Esophagus squamous epithelium (tissue), 5 donors: ENCODE results near the gene SNN. TPM values are rescaled to one million over a fixed set of nuclear protein-coding genes. Genes with fewer than 3 reads are reported as not detected.

ENCODE experiments used
- DNase-seq: peaks from one replicate; lab custom pipeline; 2025; lab: John Stamatoyannopoulos, UW
- H3K27ac ChIP-seq, 4 donors: fragments of 200-600 bp; sonication (generic); one replicate each; pipeline ENCODE4 v1.5.1; 2016 to 2019; ENCODE audit warnings: mild to moderate bottlenecking in 1 of 4
- H3K27me3 ChIP-seq, 4 donors: fragments of 200-600 bp; sonication (generic); 1 replicate in 3 of 4; 2 replicates in 1 of 4; pipeline versions ENCODE4 v1.5.1 to v1.6.0; 2017 to 2021; ENCODE audit warnings: antibody characterized with exemption in 1 of 4
- H3K36me3 ChIP-seq, 3 donors: fragments of 200-600 bp; sonication (generic); one replicate each; pipeline ENCODE4 v1.5.1; 2016 to 2019
- H3K4me1 ChIP-seq, 3 donors: fragments of 200-600 bp; sonication (generic); one replicate each; pipeline ENCODE4 v1.5.1; 2017 to 2019
- H3K4me3 ChIP-seq, 4 donors: fragments of 200-600 bp; sonication (generic); 1 replicate in 3 of 4; 2 replicates in 1 of 4; pipeline ENCODE4 v1.5.1; 2016 to 2019; ENCODE audit warnings: mild to moderate bottlenecking in 2 of 4, moderate library complexity in 1 of 4
- H3K9me3 ChIP-seq, 3 donors: fragments of 200-600 bp; sonication (generic); one replicate each; pipeline ENCODE4 v1.5.1; 2016 to 2019
- CTCF ChIP-seq, 6 experiments: fragments of 450-650 bp in 4 of 6; fragments of 200-600 bp in 2 of 6; sonication (generic) in 2 of 6; IDR thresholded peaks; one replicate each; pipeline ENCODE4 v1.5.1; 2016 to 2019; ENCODE audit warnings: antibody characterized with exemption in 6 of 6, mild to moderate bottlenecking in 4 of 6, moderate library complexity in 4 of 6
- POLR2A ChIP-seq, 4 donors: fragments of 450-650 bp; IDR thresholded peaks; one replicate each; pipeline ENCODE4 v1.6.1; 2017; ENCODE audit warnings: antibody characterized with exemption in 4 of 4, mild to moderate bottlenecking in 4 of 4, moderate library complexity in 3 of 4
- WGBS, 2 donors: methylation state at CpG; one replicate each; pipeline ENCODE4 v1.1.5; 2018; 5-methylcytosine and 5-hydroxymethylcytosine counted together
- intact Hi-C: fragments of 100-400 bp; cut with DNase I; formaldehyde crosslinking; loops from one replicate; pipeline ENCODE4 v1.15.0; 2022
- total RNA-seq, 4 donors: library from RNA; depleted of rRNA; stranded (reverse); fragments of >200 nt; gene quantifications; one replicate each; pipeline ENCODE4 v1.1.0, GENCODE V29; 2016
- donor health status: DM: yes; HTN: yes; CAD: no.

SNN gene
- total RNA-seq, 4 donors from 2014 or later: 13.7 to 22.9 (median 17.0) TPM

GRCh38 chr16:11674818-11675560, 6.7 kb downstream of the SNN start:
- WGBS, 2 donors: 32 to 46% methylated on average over 11 to 13 of the region's 15 CpGs
- Histone ChIP-seq H3K36me3 (peaks cover 8 to 46% (median 20%) of the 10 kb centered on the region in 3 donors), H3K9me3 (no peaks in the 10 kb centered on the region), H3K4me1 (peaks cover 75 to 99% (median 92%) of the 10 kb centered on the region in 3 donors), H3K27me3 (no peaks in the 10 kb centered on the region), H3K27ac (peak overlapping the region; percentile 76 to 90 (median 86)), H3K4me3 (no peak overlapping the region)
- intact Hi-C loops: no loop called here
- no peak for TF ChIP-seq POLR2A (IDR thresholded peaks at IDR 0.05)
- no peak for TF ChIP-seq CTCF (IDR thresholded peaks at IDR 0.05)
- DNase-seq: no peak

DNA sequence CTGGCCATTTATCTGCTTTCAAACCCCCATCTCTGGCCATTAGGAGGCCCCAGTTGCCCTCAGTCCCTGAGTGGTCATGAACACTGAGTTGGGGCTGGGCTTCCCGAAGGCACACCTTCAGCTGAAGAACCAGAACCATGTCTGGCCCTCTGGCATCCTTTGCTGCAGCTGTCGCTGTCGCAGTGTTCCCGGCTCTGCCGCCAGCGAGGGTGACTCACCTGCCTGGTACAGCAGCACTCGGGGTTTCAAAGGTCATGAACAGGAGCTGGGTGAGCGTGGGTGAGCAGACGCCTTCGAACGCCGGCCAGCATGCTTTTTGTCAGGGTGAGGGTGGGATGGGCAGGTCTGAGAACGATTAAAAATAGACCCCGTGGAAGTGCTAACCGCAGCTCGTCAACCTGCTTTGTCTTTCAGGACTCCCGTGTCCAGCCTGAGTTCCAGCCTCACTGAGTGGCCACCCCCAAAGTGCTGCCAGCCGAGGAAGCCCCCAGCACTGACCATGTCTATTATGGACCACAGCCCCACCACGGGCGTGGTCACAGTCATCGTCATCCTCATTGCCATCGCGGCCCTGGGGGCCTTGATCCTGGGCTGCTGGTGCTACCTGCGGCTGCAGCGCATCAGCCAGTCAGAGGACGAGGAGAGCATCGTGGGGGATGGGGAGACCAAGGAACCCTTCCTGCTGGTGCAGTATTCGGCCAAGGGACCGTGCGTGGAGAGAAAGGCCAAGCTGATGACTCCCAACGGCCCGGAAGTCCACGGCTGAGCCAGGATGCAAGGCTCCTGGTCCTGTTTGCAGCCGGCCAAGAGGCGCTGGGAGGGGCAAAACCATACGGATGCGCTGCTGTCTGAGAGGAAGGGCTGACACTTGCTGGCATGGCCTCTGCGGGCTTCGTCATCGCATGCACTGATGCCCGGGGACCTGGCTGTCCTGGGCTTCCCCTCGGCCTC, 7.6 kb downstream of the SNN start:
- 56 to 65% methylated on average over 14 of the region's 42 CpGs for WGBS, 2 donors
- Histone ChIP-seq H3K4me1 (peaks cover 67 to 99% (median 87%) of the 10 kb centered on the region in 3 donors), H3K27me3 (no peaks in the 10 kb centered on the region), H3K9me3 (no peaks in the 10 kb centered on the region), H3K36me3 (peaks cover 8 to 55% (median 22%) of the 10 kb centered on the region in 3 donors), H3K4me3 (no peak overlapping the region), H3K27ac (peak overlapping the region; percentile 76 to 90 (median 86))
- intact Hi-C loops: no loop called here
- DNase-seq: no peak
- TF ChIP-seq POLR2A (IDR thresholded peaks at IDR 0.05): no peak
- TF ChIP-seq CTCF (IDR thresholded peaks at IDR 0.05): no peak

DNA sequence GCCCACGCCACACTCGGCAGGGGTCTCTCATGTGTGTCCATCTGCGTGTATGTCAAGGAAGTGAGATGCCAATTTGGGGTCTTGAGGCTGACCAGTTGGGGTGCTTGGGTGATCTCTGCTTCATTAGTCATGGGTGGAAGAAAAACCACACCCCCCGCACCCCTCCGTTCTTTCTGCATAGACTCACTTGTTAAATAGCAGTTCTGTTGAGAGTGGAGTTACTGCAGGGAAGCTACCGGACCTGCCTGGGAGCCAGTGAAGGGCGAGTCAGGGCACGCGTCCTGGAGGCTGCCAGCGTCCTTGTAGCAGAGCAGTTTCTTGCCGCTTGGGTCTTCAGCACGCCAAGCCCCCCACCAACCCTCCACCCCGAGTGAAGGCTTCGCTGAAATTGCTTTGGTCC, 8.5 kb downstream of the SNN start:
- no peak for DNase-seq
- TF ChIP-seq CTCF (IDR thresholded peaks at IDR 0.05) (no peak), POLR2A (IDR thresholded peaks at IDR 0.05) (no peak)
- Histone ChIP-seq H3K27me3 (no peaks in the 10 kb centered on the region), H3K4me3 (peak overlapping the region in 1 of 4 donors; percentile 22), H3K27ac (peak overlapping the region; percentile 76 to 90 (median 86)), H3K36me3 (peaks cover 8 to 64% (median 22%) of the 10 kb centered on the region in 3 donors), H3K9me3 (no peaks in the 10 kb centered on the region), H3K4me1 (peaks cover 65 to 99% (median 87%) of the 10 kb centered on the region in 3 donors)
- WGBS, 2 donors: 50% methylated on average over 9 to 13 of the region's 14 CpGs
- intact Hi-C loops: no loop called here

- H3K4me1 ChIP-seq: peaks cover 58 to 98% (median 87%) of the 10 kb centered on the region in 3 donors
- peak overlapping the region; percentile 76 to 90 (median 86) for H3K27ac ChIP-seq
- H3K36me3 ChIP-seq: peaks cover 8 to 71% (median 22%) of the 10 kb centered on the region in 3 donors
- no peaks in the 10 kb centered on the region for H3K9me3 ChIP-seq
- H3K4me3 ChIP-seq: peak overlapping the region in 1 of 4 donors; percentile 22
- intact Hi-C loops: no loop called here
- no peaks in the 10 kb centered on the region for H3K27me3 ChIP-seq
- DNase-seq: no peak
- TF ChIP-seq CTCF (IDR thresholded peaks at IDR 0.05) (no peak), POLR2A (IDR thresholded peaks at IDR 0.05) (no peak)
- WGBS, 2 donors: 31 to 42% methylated on average over 5 to 7 of the region's 9 CpGs
These were observed 9.2 kb downstream of the SNN start for GRCh38 chr16:11677451-11677951.
